ENCODE data around the gene CHRNA4.

Gene CHRNA4

DNA sequence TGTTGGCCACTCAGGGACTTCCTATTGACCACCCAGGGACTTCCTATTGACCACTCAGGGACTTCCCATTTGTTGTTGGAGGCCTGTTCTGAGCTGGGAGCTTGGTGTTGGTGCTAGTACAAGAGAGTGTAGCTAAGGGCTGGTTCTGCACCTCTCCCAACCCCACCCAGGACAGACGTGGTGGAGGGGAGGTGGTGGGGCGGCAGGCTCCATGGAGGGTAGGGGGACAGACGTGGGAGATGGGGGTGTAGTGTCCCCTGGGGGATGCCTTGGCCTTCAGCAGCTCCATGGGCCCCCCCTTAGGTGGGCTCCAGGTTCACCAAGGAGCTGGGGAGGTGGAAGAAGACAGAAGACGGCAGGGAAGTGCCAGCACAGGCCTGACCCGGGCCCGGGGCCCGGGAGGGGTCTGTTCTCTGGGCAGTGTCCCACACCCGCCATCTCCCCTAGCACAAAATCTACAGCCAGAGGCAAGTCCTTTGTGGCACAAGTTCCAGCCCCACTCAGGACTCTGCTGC, 33.9 kb downstream of the CHRNA4 start:
- TF ChIP-seq TAF1 (IDR thresholded peaks at IDR 0.05; ENCODE audit: borderline replicate concordance, insufficient read depth, low read length), result no peak
- no peak for TF ChIP-seq POLR2AphosphoS5 (IDR thresholded peaks at IDR 0.05; ENCODE audit: low read depth, low read length)
- TF ChIP-seq SIN3A (IDR thresholded peaks at IDR 0.05; ENCODE audit: borderline replicate concordance, insufficient read depth, low read length), result no peak
- no peak for TF ChIP-seq FOXP2 (optimal IDR thresholded peaks at IDR 0.05; ENCODE audit: borderline replicate concordance, extremely low read depth, extremely low read length, insufficient read depth)
- TF ChIP-seq, protein P1, sequence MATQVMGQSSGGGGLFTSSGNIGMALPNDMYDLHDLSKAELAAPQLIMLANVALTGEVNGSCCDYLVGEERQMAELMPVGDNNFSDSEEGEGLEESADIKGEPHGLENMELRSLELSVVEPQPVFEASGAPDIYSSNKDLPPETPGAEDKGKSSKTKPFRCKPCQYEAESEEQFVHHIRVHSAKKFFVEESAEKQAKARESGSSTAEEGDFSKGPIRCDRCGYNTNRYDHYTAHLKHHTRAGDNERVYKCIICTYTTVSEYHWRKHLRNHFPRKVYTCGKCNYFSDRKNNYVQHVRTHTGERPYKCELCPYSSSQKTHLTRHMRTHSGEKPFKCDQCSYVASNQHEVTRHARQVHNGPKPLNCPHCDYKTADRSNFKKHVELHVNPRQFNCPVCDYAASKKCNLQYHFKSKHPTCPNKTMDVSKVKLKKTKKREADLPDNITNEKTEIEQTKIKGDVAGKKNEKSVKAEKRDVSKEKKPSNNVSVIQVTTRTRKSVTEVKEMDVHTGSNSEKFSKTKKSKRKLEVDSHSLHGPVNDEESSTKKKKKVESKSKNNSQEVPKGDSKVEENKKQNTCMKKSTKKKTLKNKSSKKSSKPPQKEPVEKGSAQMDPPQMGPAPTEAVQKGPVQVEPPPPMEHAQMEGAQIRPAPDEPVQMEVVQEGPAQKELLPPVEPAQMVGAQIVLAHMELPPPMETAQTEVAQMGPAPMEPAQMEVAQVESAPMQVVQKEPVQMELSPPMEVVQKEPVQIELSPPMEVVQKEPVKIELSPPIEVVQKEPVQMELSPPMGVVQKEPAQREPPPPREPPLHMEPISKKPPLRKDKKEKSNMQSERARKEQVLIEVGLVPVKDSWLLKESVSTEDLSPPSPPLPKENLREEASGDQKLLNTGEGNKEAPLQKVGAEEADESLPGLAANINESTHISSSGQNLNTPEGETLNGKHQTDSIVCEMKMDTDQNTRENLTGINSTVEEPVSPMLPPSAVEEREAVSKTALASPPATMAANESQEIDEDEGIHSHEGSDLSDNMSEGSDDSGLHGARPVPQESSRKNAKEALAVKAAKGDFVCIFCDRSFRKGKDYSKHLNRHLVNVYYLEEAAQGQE (IDR thresholded peaks at IDR 0.05; ENCODE audit: insufficient read depth in 1 of 2, low read depth in 2 of 2, low read length in 2 of 2), result no peak

DNA sequence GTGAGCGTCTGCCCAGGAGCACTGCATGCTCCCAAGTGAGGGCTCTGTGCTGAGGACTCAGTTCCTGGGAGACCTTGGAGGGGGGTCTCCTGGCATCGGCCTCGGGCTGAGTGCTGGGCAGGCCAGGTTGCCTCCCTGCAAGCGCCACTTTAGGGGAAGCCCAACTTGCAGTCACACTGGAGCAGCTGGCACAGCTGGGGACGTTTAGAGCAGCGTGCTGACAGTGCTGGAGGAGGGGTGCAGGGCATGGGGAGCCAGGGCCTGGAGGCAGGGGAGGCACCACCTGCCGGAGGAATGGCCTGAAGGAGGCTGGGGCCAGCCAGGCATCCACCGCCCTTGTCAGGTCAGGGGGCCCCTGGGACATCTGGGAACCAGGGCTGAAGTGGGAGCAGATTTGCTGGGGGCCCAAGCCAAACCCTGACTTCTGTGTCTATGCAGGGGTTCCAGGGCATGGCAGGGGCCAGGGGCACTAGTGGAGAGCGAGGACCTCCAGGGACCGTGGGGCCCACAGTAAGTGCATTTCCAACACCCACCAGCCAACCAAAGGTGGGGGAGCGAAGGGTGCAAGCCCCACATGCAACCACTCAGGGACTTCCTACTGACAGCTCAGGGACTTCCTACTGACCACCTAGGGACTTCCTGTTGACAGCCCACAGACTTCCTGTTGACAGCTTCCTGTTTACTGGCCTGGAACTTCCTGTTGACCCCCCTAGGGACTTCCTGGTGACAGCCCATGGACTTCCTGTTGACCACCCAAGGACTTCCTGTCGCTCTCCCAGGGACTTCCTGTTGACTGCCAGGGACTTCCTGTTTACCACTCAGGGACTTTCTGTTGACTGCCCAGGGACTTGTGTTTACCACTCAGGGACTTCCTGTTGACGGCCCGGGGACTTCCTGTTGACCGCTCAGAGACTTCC, 34.6 kb downstream of the CHRNA4 start:
- TF ChIP-seq FOXP2 (optimal IDR thresholded peaks at IDR 0.05; ENCODE audit: borderline replicate concordance, extremely low read depth, extremely low read length, insufficient read depth) (peak; percentile 100), POLR2AphosphoS5 (IDR thresholded peaks at IDR 0.05; ENCODE audit: low read depth, low read length) (no peak)

DNA sequence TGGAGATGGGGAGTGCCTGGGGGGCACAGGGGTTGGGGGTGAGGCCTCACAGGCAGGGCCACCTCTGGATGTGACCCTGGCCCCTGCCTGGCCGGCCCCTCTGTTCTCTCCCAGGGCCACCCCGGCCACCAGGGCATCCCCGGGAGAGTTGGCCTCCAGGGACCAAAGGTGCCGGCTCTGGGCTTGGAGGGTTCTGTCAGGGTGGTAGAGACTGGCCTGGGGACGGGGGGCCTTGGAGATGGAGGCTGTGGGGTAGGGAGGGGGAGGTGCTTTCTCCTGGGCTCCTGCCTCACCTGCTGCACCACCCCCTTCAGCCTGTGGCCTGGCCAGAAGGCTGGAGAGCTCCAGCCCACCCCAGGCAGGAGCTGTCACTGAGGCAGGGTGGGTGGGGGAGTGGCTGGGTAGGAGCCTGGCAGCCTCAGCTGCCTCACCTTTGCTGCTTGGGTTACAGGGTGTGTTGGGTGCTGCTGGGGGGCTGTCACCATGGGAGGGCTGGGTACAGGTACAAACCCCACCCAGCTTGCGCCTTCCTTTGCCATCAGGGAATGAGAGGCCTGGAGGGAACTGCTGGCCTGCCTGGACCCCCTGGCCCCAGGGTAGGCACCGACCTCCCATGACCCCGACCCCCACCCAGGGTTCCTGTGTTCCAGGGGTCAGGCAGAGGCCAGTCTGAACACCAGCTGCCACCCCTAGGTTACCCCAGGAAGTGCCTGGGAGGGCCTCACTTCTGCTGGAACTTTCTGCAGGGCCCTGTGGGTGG, 35.4 kb downstream of the CHRNA4 start:
- TF ChIP-seq TAF1 (IDR thresholded peaks at IDR 0.05; ENCODE audit: borderline replicate concordance, insufficient read depth, low read length) (no peak), POLR2AphosphoS5 (IDR thresholded peaks at IDR 0.05; ENCODE audit: low read depth, low read length) (no peak), FOXP2 (optimal IDR thresholded peaks at IDR 0.05; ENCODE audit: borderline replicate concordance, extremely low read depth, extremely low read length, insufficient read depth) (no peak), SIN3A (IDR thresholded peaks at IDR 0.05; ENCODE audit: borderline replicate concordance, insufficient read depth, low read length) (no peak)
- TF ChIP-seq, protein P1 (IDR thresholded peaks at IDR 0.05; ENCODE audit: insufficient read depth in 1 of 2, low read depth in 2 of 2, low read length in 2 of 2), result no peak

DNA sequence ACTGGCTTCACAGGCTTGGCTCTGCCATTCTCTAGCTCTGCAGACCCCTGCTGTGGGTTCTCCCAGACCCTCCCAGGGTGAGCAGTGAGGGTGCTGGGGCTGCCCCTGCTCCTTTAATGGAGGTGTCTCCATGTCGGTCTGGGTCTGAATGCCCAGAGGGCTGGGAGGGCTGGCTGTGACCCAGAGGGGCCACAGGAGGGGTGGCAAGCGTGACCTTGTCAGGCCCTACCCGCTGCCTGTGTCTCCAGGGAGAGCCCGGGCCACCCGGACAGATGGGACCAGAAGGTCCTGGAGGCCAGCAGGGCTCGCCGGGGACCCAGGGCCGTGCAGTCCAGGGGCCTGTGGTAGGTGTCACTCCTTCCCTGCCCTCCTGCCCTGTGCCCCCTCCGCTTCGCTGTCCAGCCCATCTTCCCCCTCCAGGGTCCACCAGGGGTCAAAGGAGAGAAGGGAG, 36.1 kb downstream of the CHRNA4 start:
- no peak for TF ChIP-seq SIN3A (IDR thresholded peaks at IDR 0.05; ENCODE audit: borderline replicate concordance, insufficient read depth, low read length)

DNA sequence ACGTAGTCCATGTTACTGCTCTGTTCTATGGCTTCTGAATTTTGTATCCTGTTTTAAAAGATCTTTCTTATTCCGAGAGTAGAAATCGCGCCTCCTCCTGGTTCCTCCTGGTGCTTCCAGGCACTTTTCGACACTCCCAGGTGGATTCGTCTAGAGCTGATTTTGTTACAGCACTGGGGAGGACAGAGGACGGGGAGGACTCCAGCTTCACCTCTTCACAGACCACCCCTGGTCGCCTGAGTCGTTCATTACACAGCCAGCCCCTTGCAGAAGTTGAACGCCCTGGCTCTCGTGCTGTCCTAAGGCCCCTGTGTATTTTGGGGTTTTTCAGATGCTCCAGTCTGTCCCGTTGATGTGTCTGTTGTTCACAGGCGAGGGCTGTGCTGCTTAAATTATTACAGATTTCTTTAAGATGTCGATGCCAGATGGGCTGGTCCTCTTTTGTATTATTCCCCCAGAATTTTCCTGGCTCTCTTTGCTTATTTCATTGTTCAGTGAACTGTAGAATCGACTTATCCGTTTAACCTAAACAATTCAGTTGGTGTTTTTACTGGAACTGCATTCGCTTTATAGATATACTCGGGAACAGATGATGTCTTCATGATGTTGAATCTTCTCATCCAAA, 37.7 kb downstream of the CHRNA4 start:
- TF ChIP-seq SIN3A (IDR thresholded peaks at IDR 0.05; ENCODE audit: borderline replicate concordance, insufficient read depth, low read length) (no peak), POLR2AphosphoS5 (IDR thresholded peaks at IDR 0.05; ENCODE audit: low read depth, low read length) (no peak), FOXP2 (optimal IDR thresholded peaks at IDR 0.05; ENCODE audit: borderline replicate concordance, extremely low read depth, extremely low read length, insufficient read depth) (no peak), TAF1 (IDR thresholded peaks at IDR 0.05; ENCODE audit: borderline replicate concordance, insufficient read depth, low read length) (no peak)
- TF ChIP-seq, protein P1 (IDR thresholded peaks at IDR 0.05; ENCODE audit: insufficient read depth in 1 of 2, low read depth in 2 of 2, low read length in 2 of 2), result no peak

Measured in PFSK-1 (cell line).